Activated CD4-positive, alpha-beta T cell treated with anti-CD3 and anti-CD28 coated beads, Interleukin-2, amount 10 ng/mL, durations not matched to agents 7 days and 5 days (primary cell): ENCODE data around the gene LATS2. TPM values are rescaled to one million over a fixed set of nuclear protein-coding genes. Genes with fewer than 3 reads are reported as not detected.

ENCODE experiments used
- CTCF ChIA-PET: fragments of 350-600 bp; sonication (Branson Sonifier 250); formaldehyde crosslinking; loops from one replicate; lab custom pipeline; 2021; ENCODE audit warnings: antibody characterized with exemption; lab: Charles Lee
- POLR2A ChIA-PET: fragments of 350-600 bp; sonication (Branson Sonifier 250); formaldehyde crosslinking; loops from one replicate; lab custom pipeline; 2021; ENCODE audit warnings: antibody characterized with exemption; lab: Charles Lee
- DNase-seq: peaks from one replicate; pipeline ENCODE4 v3.0.0-alpha.2; 2020
- H3K27ac Mint-ChIP-seq: one replicate; pipeline ENCODE4 v1.8.0; 2021; ENCODE audit warnings: mild to moderate bottlenecking, moderate library complexity, mixed read lengths
- H3K27me3 Mint-ChIP-seq: one replicate; pipeline ENCODE4 v1.8.0; 2021; ENCODE audit warnings: mixed read lengths
- H3K36me3 Mint-ChIP-seq: one replicate; pipeline ENCODE4 v1.8.0; 2021; ENCODE audit warnings: low read depth, mixed read lengths
- H3K4me1 Mint-ChIP-seq: one replicate; pipeline ENCODE4 v1.8.0; 2021; ENCODE audit warnings: mixed read lengths
- H3K4me3 Mint-ChIP-seq: one replicate; pipeline ENCODE4 v1.8.0; 2021; ENCODE audit warnings: mild to moderate bottlenecking, moderate library complexity, mixed read lengths
- H3K9me3 Mint-ChIP-seq: one replicate; pipeline ENCODE4 v1.8.0; 2021; ENCODE audit warnings: mixed read lengths
- total RNA-seq, 2 experiments: library from RNA; stranded (reverse); gene quantifications; one replicate each; pipeline ENCODE4 v1.2.3, GENCODE V29; 2021

The LATS2 gene
- total RNA-seq, 2 experiments from 2014 or later: 3.1 to 3.2 TPM

DNA sequence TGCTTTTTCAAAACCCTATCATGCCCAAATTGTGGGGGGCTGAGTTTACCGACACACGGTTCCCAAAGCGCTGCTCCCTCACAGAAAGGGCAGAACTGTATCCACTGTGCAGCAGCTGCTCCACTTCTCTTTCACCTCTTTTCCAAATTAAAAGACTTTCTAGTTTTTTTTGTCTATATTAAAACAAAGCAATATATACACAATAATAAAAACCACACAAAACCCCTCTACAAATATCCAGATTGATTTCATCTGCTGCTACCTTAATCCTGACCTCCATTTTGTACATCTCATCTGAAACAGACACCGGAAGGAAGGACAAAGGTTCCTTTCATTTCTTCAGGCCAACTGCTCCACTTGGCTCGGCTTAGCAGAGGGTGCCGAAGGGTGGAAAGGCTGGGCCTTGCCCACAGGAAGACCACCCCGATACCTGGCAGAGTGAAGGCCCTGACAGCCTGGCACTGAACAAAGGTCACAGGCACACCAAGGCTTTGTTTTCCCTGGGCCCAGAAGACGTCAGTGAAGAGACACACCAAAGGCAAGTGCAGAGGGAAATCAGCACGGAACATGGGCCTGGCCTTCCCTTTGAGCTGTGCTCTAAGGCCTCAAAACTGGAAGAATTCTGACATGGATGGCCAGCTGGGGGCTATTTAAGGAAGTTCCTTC lies 71.6 kb downstream of the LATS2 start:
- Mint-ChIP-seq H3K4me1 (peaks cover 11% of the 10 kb centered on the region), H3K4me3 (no peak overlapping the region), H3K27ac (no peak overlapping the region), H3K9me3 (no peaks in the 10 kb centered on the region), H3K27me3 (no peaks in the 10 kb centered on the region), H3K36me3 (no peaks in the 10 kb centered on the region)
- POLR2A ChIA-PET: no interaction called here
- DNase-seq: no peak
- CTCF ChIA-PET: no interaction called here

DNA sequence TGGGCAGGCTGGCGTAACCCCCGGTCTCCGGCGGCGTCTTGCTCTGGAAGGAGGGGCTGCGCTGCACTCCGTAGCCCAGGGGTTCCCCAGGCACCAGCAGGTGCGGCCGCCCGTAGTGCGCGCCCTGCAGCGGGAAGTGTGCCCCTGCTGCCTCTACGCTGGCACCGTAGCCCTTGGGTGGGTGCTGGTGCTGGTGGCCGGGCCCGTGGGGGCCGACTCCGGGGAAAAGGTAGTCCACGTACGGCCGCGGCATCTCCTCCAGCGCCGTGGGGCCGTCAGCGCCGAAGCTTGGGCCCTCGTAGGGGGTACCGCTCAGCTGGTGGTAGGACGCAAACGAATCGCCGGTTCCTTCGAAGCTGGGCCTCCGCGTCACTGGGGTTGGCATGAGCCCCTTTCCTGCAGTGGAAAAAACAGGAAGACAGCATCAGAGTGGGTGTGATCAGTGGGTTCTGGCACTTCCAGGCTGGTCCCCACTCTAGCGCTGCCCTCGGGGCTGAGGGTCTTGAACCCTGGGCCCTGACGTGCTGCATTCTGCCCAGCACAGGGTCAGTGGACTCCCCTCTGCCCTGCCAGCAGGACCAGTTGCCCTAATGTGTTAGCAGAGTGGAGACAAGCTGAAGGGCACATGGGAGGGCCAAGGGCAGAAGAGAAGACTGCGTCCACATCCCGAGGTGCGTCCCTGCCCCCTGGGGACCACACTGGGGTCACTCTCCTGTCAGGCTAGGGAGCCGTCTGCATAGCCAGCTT lies 72.3 kb downstream of the LATS2 start:
- no peaks in the 10 kb centered on the region for H3K9me3 Mint-ChIP-seq
- CTCF ChIA-PET: no interaction called here
- H3K27me3 Mint-ChIP-seq: no peaks in the 10 kb centered on the region
- no peak overlapping the region for H3K27ac Mint-ChIP-seq
- POLR2A ChIA-PET: no interaction called here
- no peak overlapping the region for H3K4me3 Mint-ChIP-seq
- H3K36me3 Mint-ChIP-seq: no peaks in the 10 kb centered on the region
- no peak for DNase-seq
- peaks cover 11% of the 10 kb centered on the region for H3K4me1 Mint-ChIP-seq

DNA sequence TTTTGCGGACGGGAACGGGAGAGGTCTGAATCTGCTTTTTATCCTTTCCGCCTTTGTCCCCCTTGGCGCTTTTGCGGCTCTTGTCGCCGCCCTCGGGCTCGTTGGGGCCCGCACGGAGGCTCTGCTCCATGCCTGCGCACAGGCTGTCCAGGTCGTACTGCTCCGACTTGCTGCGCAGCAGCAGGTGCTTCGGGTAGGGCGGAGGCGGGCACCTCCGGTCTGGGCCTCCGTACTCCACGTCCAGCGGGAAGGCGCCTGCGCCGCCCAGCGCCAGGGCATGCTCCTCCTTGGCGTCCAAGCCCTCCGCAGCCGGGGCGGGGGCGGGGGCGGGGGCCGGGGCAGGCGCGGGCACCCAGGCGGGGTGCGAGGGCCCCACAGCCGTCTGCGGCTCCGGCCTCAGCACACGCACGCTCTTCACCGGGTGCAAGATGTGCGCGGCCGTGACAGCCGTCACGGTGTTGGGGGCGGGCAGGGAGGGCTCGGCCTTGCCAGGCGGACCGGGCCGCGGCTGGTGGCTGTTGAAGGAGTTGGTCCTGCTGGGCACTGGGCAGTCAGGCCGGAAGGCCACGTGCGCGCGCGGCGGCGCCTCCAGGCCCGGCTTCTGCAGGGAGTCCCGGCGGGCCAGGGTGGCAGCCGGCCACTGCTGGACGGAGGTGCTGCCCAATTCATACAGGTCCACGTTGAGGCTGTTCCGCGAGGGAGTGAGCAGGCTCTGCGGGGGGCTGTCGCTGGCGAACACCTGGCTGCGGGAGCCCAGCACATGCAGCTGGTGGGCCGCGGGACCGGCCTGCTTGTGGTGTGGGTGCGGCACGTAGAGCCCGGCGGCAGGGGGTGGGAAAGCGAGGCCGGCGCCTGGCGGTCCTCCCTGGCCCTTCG lies 73.1 kb downstream of the LATS2 start:
- Mint-ChIP-seq H3K9me3 (no peaks in the 10 kb centered on the region), H3K27me3 (no peaks in the 10 kb centered on the region), H3K36me3 (no peaks in the 10 kb centered on the region), H3K27ac (no peak overlapping the region), H3K4me1 (peaks cover 6% of the 10 kb centered on the region), H3K4me3 (no peak overlapping the region)
- DNase-seq: no peak
- POLR2A ChIA-PET: no interaction called here
- CTCF ChIA-PET: no interaction called here

DNA sequence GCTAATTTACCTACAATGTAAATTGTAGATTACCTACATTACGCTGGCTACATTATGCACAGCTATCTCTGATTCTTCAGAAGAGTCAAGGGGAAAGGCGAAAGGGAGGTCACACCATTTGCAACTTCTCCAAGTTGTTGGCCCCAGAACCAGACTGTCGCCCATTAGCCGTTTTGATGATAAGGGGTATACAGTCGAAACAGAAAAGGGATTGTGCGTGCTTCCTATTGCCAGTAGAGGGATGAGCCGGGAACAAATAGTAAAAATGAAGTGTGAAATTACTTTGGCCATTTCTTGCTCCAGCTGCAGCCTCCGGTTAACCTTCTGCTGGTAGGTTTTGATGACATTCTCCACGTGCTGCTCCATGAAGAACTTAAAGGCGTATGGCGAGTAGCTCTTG lies 73.8 kb downstream of the LATS2 start:
- POLR2A ChIA-PET: no interaction called here
- peaks cover 5% of the 10 kb centered on the region for H3K4me1 Mint-ChIP-seq
- CTCF ChIA-PET: no interaction called here
- H3K9me3 Mint-ChIP-seq: no peaks in the 10 kb centered on the region
- no peaks in the 10 kb centered on the region for H3K27me3 Mint-ChIP-seq
- DNase-seq: no peak
- no peaks in the 10 kb centered on the region for H3K36me3 Mint-ChIP-seq
- H3K27ac Mint-ChIP-seq: no peak overlapping the region
- no peak overlapping the region for H3K4me3 Mint-ChIP-seq

DNA sequence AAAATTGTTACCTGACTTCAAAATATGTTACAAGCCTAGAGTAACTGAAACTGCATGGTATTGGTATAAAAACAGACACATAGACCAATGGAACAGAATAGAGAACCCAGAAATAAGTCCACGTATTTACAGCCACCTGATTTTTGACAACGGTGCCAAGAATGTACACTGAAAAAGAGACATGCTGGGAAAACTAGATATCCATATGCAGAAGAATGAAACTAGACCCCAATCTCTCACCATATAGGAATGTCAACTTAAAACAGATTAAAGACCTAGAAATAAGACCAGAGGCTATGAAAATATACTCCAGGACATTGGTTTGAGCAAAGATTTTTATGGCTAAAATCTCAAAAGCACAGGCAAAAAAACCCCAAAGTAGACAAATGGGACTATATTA lies 76.5 kb downstream of the LATS2 start:
- peaks cover 5% of the 10 kb centered on the region for H3K4me1 Mint-ChIP-seq
- no peaks in the 10 kb centered on the region for H3K9me3 Mint-ChIP-seq
- H3K27ac Mint-ChIP-seq: no peak overlapping the region
- no peak for DNase-seq
- H3K27me3 Mint-ChIP-seq: no peaks in the 10 kb centered on the region
- no peak overlapping the region for H3K4me3 Mint-ChIP-seq
- ChIA-PET POLR2A (no interaction called here), CTCF (interaction anchor here (0.6 kb wide), 1 partner anchor 232 kb away, joined by 3 read pairs; no protein-coding TSS in a partner anchor)
- no peaks in the 10 kb centered on the region for H3K36me3 Mint-ChIP-seq

DNA sequence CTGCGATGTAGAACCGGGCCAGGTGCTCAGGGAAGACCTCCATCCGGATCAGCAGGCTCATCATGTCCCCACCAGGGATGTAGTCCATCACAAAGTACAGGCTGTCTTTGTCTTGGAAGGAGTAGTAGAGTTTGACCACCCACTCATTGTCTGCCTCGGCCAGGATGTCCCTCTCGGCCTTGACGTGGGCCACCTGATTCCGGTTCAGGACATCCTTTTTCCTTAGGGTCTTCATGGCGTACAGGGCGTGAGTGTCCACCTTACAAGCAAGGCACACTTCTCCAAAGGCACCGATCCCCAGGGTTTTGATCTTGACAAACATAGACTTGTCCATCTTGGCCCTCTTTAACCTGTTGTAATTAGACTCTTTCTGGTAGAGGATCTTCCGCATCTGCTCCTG lies 78.0 kb downstream of the LATS2 start:
- peaks cover 5% of the 10 kb centered on the region for H3K4me1 Mint-ChIP-seq
- ChIA-PET POLR2A (no interaction called here), CTCF (no interaction called here)
- H3K27me3 Mint-ChIP-seq: no peaks in the 10 kb centered on the region
- no peak for DNase-seq
- H3K9me3 Mint-ChIP-seq: no peaks in the 10 kb centered on the region
- no peaks in the 10 kb centered on the region for H3K36me3 Mint-ChIP-seq
- H3K4me3 Mint-ChIP-seq: no peak overlapping the region
- no peak overlapping the region for H3K27ac Mint-ChIP-seq

DNA sequence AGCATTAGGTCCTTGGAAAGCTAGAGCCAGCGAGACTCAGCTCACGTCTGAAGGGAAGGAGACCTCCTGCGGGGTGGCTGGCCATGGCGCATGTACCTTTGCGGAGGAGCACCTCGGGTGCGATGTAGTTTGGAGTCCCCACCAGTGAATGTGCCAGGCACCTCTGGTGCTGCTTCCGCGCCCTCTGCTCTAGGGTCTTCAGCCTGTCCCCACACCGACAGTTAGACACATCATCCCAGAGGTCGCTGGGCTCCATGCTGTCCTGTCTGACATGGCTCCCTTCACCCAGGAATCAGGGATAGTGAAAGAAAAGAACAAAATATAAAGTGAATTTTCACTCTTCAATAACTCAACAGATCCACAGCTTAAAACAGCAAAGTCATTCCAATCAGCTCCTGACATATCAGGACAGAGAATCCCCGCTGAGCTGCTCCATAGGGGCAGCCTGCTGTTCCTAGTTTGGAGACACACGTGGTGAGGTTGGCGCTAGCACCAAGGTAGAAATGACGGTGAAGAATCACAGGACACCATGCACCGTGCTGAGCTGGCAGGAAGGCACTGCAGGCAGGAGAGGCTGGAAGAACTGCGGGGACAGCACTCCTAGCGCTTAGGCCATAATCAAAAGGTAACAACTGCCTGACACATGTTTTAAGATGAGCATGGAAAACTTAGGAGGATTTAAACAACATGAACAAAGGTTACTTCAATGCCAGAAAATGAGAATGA lies 79.9 kb downstream of the LATS2 start:
- no peak overlapping the region for H3K4me3 Mint-ChIP-seq
- H3K4me1 Mint-ChIP-seq: peaks cover 7% of the 10 kb centered on the region
- H3K27me3 Mint-ChIP-seq: no peaks in the 10 kb centered on the region
- H3K9me3 Mint-ChIP-seq: no peaks in the 10 kb centered on the region
- H3K36me3 Mint-ChIP-seq: no peaks in the 10 kb centered on the region
- CTCF ChIA-PET: interaction anchor here (0.5 kb wide), 1 partner anchor 287 kb away, joined by 3 read pairs; no protein-coding TSS in a partner anchor
- POLR2A ChIA-PET: no interaction called here
- H3K27ac Mint-ChIP-seq: no peak overlapping the region
- no peak for DNase-seq

DNA sequence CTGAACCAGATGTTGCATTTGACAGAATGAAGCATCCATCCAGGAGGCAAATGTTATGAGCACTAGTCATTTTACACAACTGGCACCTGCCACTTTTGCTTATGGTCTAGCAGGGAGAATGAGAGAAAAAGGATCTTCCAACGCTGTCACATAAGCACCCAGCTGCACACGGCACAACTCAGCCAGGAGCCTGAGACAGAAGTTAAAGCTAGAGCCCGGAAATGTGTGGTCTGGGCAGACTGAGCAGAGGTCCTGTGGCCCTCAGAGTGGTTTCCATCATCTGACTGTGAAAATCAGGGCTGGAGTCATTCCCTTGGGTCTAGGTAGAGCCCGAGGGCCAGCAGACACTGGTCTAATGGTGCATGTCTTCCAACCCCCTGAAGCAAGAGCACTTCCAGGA lies 80.5 kb downstream of the LATS2 start:
- Mint-ChIP-seq H3K9me3 (no peaks in the 10 kb centered on the region), H3K27ac (no peak overlapping the region), H3K36me3 (no peaks in the 10 kb centered on the region), H3K4me3 (no peak overlapping the region), H3K4me1 (peaks cover 1% of the 10 kb centered on the region), H3K27me3 (no peaks in the 10 kb centered on the region)
- ChIA-PET CTCF (no interaction called here), POLR2A (interaction anchor here (0.7 kb wide), 1 partner anchor 12 kb away, joined by 3 read pairs; no protein-coding TSS in a partner anchor)
- DNase-seq: no peak

DNA sequence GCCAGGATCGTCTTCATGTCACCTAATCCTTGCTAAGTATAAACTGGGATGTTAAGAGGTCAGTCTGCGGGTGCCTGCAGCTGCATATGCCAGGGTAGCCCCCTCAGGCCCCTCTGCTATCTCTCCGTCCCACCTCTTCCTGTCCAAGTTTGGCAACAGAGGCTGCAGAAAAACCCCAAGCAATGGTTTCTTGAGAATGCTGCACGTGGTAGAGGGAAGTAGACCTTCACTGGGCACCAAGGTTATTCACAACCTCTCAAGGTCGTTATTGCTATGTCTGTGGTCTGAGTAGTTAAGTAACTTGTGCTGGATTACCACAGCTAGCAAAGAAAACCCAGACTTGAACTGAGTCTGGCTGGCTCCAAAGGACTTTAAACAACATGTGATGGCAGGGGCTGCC lies 81.0 kb downstream of the LATS2 start:
- no peak overlapping the region for H3K4me3 Mint-ChIP-seq
- POLR2A ChIA-PET: interaction anchor here (0.7 kb wide), 1 partner anchor 12 kb away, joined by 3 read pairs; no protein-coding TSS in a partner anchor
- DNase-seq: no peak
- peaks cover 1% of the 10 kb centered on the region for H3K4me1 Mint-ChIP-seq
- H3K27ac Mint-ChIP-seq: no peak overlapping the region
- CTCF ChIA-PET: no interaction called here
- H3K36me3 Mint-ChIP-seq: no peaks in the 10 kb centered on the region
- H3K27me3 Mint-ChIP-seq: no peaks in the 10 kb centered on the region
- no peaks in the 10 kb centered on the region for H3K9me3 Mint-ChIP-seq

DNA sequence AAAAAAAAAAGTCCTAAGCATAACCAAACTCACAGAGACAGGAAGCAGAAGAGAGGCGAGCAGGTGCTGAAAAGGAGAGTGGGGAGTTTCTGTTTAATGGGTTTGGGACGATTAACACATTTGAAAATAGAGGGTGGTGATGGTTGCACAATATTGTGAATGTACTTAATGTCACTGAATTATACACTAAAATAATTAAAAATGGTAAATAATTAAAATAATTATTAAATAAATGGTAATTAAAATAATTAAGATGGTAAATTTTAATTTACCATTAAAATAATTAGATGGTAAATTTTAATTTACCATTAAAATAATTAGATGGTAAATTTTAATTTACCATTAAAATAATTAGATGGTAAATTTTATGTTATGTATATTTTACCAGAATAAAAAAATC lies 84.0 kb downstream of the LATS2 start:
- DNase-seq: no peak
- Mint-ChIP-seq H3K27ac (no peak overlapping the region), H3K9me3 (no peaks in the 10 kb centered on the region), H3K36me3 (no peaks in the 10 kb centered on the region), H3K27me3 (no peaks in the 10 kb centered on the region), H3K4me3 (no peak overlapping the region), H3K4me1 (peaks cover 1% of the 10 kb centered on the region)
- ChIA-PET CTCF (no interaction called here), POLR2A (no interaction called here)

DNA sequence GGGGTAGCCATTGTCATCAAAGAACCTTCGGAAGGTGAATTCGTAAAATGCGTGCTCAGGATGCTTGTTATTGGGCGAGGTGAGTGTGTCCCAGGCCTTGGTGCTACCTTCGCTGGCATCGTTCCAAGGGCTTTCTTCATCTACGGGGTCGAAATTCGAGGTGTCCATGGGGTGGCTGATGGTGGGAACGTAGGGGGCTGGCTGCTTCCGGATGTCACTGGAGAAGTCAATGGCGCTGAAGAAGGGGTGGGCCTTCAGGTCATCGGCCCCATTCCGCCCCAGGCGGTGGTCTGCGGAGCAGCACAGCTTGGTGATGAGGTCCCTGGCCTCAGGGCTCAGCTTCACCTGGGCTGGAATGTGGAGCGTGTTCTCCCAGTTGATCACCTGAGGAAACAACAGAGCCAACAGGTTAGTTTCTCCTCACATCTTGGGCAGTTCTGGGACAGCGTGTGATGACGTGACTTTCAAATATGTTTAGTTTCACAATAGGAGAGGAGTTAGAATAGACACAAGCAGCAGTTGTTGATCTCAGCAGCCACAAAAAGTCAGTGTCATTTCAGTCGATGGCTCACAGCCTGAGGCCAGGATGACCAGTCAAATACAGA lies 86.3 kb downstream of the LATS2 start:
- DNase-seq: no peak
- H3K4me1 Mint-ChIP-seq: peaks cover 1% of the 10 kb centered on the region
- H3K9me3 Mint-ChIP-seq: no peaks in the 10 kb centered on the region
- CTCF ChIA-PET: no interaction called here
- POLR2A ChIA-PET: no interaction called here
- H3K27ac Mint-ChIP-seq: no peak overlapping the region
- no peaks in the 10 kb centered on the region for H3K27me3 Mint-ChIP-seq
- no peak overlapping the region for H3K4me3 Mint-ChIP-seq
- no peaks in the 10 kb centered on the region for H3K36me3 Mint-ChIP-seq

DNA sequence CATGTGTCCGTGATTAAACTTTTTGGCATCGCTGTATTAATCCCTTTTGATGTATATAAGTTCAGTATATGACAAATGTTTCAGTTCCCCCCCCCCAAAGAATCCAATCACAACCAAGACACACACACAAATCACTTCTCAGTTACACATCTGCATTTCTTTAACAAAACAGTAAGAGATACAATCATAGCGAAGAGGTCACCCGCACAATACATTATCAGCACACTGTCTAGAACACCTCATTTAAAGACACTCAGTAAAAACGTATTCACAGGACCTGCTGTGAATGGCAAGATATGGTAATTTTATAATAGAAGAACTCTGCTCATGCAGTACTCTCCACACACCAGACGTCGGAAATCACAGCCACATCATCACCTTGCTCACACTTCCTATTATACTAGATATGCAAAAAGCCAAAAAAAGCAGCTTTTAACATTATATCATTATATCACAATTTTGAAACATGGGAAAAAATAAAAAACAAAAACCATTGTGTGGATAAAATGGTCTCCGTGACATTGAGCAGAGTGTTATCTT lies 87.4 kb downstream of the LATS2 start:
- POLR2A ChIA-PET: no interaction called here
- DNase-seq: no peak
- CTCF ChIA-PET: no interaction called here
- no peaks in the 10 kb centered on the region for H3K9me3 Mint-ChIP-seq
- H3K27ac Mint-ChIP-seq: no peak overlapping the region
- peaks cover 4% of the 10 kb centered on the region for H3K4me1 Mint-ChIP-seq
- no peaks in the 10 kb centered on the region for H3K27me3 Mint-ChIP-seq
- no peak overlapping the region for H3K4me3 Mint-ChIP-seq
- H3K36me3 Mint-ChIP-seq: no peaks in the 10 kb centered on the region
